SK-N-SH treated with all-trans-retinoic acid at 6 μM for 48 hours (cell line): ENCODE results near the gene EPB41L2.

Experiments
- PPARA ChIP-seq: fragments of 250-450 bp; sonication (Bioruptor Pico); IDR thresholded peaks from 2 replicates; pipeline ENCODE4 v1.5.0; 2020; ENCODE audit warnings: mild to moderate bottlenecking, borderline replicate concordance
- RARB ChIP-seq: fragments of 250-450 bp; sonication (Bioruptor Pico); IDR thresholded peaks from 2 replicates; pipeline ENCODE4 v1.8.0; 2021; ENCODE audit warnings: mild to moderate bottlenecking, moderate library complexity
- TCF4 ChIP-seq: fragments of 250-450 bp; sonication (Bioruptor Pico); IDR thresholded peaks from 2 replicates; pipeline ENCODE4 v1.8.0; 2021; ENCODE audit warnings: mild to moderate bottlenecking, moderate library complexity, borderline replicate concordance
- ZFP30 ChIP-seq: fragments of 450-650 bp; formaldehyde crosslinking; IDR thresholded peaks from 2 replicates; pipeline ENCODE4 v1.5.0; 2022; ENCODE audit warnings: mild to moderate bottlenecking, moderate library complexity
- ZNF565 ChIP-seq: fragments of 450-650 bp; formaldehyde crosslinking; conservative IDR thresholded peaks from 2 replicates; pipeline ENCODE4 v1.5.0; 2020; ENCODE audit warnings: low read depth, mild to moderate bottlenecking, moderate library complexity
- TF ChIP-seq, protein P1 (sequence below): fragments of 250-450 bp; sonication (Bioruptor Pico); IDR thresholded peaks from 2 replicates; pipeline ENCODE4 v1.5.1; 2021; ENCODE audit warnings: mild to moderate bottlenecking, moderate library complexity
- TF ChIP-seq, protein P2 (sequence below): fragments of 250-450 bp; sonication (Bioruptor Pico); IDR thresholded peaks from 2 replicates; pipeline ENCODE4 v1.5.1; 2020; ENCODE audit warnings: low read depth, mild to moderate bottlenecking, moderate library complexity

DNA sequence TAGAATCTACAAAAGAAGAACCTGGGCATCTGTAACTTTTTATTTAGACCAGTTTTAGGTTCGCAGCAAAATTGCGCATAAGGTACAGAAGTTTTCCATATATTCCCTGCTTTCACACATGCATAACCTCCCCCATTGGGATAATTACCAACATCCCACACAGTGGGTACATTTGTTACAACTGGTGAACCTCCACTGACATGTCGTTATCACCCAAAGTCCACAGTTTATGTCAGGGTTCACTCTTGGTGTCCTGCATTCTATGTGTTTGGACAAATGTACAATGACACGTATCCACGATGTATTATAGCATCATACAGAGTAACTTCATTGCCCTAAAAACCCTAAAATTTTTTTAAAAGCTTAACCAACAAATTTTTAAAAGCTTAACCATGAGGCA, 126.1 kb downstream of the EPB41L2 start:
- TF ChIP-seq PPARA (CRISPR knock-in tag) = no peak
- TF ChIP-seq TCF4 = no peak
- TF ChIP-seq, protein P1, sequence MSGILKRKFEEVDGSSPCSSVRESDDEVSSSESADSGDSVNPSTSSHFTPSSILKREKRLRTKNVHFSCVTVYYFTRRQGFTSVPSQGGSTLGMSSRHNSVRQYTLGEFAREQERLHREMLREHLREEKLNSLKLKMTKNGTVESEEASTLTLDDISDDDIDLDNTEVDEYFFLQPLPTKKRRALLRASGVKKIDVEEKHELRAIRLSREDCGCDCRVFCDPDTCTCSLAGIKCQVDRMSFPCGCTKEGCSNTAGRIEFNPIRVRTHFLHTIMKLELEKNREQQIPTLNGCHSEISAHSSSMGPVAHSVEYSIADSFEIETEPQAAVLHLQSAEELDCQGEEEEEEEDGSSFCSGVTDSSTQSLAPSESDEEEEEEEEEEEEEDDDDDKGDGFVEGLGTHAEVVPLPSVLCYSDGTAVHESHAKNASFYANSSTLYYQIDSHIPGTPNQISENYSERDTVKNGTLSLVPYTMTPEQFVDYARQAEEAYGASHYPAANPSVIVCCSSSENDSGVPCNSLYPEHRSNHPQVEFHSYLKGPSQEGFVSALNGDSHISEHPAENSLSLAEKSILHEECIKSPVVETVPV = no peak
- TF ChIP-seq ZFP30 (CRISPR knock-in tag) = no peak
- no peak for TF ChIP-seq RARB (CRISPR knock-in tag)
- TF ChIP-seq, protein P2, sequence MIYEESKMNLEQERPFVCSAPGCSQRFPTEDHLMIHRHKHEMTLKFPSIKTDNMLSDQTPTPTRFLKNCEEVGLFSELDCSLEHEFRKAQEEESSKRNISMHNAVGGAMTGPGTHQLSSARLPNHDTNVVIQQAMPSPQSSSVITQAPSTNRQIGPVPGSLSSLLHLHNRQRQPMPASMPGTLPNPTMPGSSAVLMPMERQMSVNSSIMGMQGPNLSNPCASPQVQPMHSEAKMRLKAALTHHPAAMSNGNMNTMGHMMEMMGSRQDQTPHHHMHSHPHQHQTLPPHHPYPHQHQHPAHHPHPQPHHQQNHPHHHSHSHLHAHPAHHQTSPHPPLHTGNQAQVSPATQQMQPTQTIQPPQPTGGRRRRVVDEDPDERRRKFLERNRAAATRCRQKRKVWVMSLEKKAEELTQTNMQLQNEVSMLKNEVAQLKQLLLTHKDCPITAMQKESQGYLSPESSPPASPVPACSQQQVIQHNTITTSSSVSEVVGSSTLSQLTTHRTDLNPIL = no peak
- no peak for TF ChIP-seq ZNF565 (CRISPR knock-in tag)
